Subcutaneous abdominal adipose tissue (tissue), 5 donors: ENCODE results near the gene THAP5.

Source experiments
- H3K27ac ChIP-seq: one replicate; pipeline ENCODE4 v1.7.0; 2013; ENCODE audit warnings: low read depth, mild to moderate bottlenecking, inconsistent platforms, low read length, moderate library complexity
- H3K27me3 ChIP-seq, 5 donors: one replicate each; pipeline ENCODE4 v1.7.0; 2013; ENCODE audit warnings: low read length in 5 of 5, inconsistent platforms in 1 of 5; ENCODE audit not compliant: control insufficient read depth in 5 of 5, insufficient read depth in 4 of 5
- H3K36me3 ChIP-seq, 5 donors: one replicate each; pipeline ENCODE4 v1.7.0; 2013; ENCODE audit warnings: low read length in 5 of 5; ENCODE audit not compliant: control insufficient read depth in 5 of 5, insufficient read depth in 5 of 5
- H3K4me1 ChIP-seq, 5 donors: one replicate each; pipeline ENCODE4 v1.7.0; 2013; ENCODE audit warnings: low read length in 5 of 5, mild to moderate bottlenecking in 3 of 5, moderate library complexity in 1 of 5; ENCODE audit not compliant: control insufficient read depth in 5 of 5, insufficient read depth in 5 of 5
- H3K4me3 ChIP-seq, 5 donors: one replicate each; pipeline ENCODE4 v1.7.0; 2013; ENCODE audit warnings: low read length in 5 of 5, low read depth in 1 of 5
- H3K9ac ChIP-seq, 5 donors: one replicate each; pipeline ENCODE4 v1.7.0; 2013; ENCODE audit warnings: low read length in 5 of 5, mild to moderate bottlenecking in 4 of 5, moderate library complexity in 3 of 5
- H3K9me3 ChIP-seq, 5 donors: one replicate each; pipeline ENCODE4 v1.7.0; 2013; ENCODE audit warnings: low read length in 5 of 5; ENCODE audit not compliant: control insufficient read depth in 5 of 5
- donor health status: healthy.
- donor health status: healthy.
- donor health status: healthy.
- donor health status: healthy.
- donor health status: healthy.

Gene THAP5

GRCh38 chr7:108585843-108586242, 16.3 kb upstream of the THAP5 start:
- Histone ChIP-seq H3K36me3 (no peaks in the 10 kb centered on the region), H3K9me3 (no peaks in the 10 kb centered on the region), H3K27ac (no peak overlapping the region), H3K9ac (no peak overlapping the region), H3K4me1 (peaks cover 0 to 10% (median 5%) of the 10 kb centered on the region in 5 donors), H3K4me3 (no peak overlapping the region), H3K27me3 (no peaks in the 10 kb centered on the region)

GRCh38 chr7:108584211-108584610, 14.7 kb upstream of the THAP5 start:
- peaks cover 0 to 10% (median 5%) of the 10 kb centered on the region in 5 donors for H3K4me1 ChIP-seq
- no peak overlapping the region for H3K9ac ChIP-seq
- H3K27ac ChIP-seq: no peak overlapping the region
- no peak overlapping the region for H3K4me3 ChIP-seq
- no peaks in the 10 kb centered on the region for H3K27me3 ChIP-seq
- peaks cover 0 to 8% (median 6%) of the 10 kb centered on the region in 5 donors for H3K36me3 ChIP-seq
- peaks cover 0 to 12% (median 5%) of the 10 kb centered on the region in 5 donors for H3K9me3 ChIP-seq

GRCh38 chr7:108581655-108582491, 12.4 kb upstream of the THAP5 start:
- Histone ChIP-seq H3K4me3 (no peak overlapping the region), H3K36me3 (peaks cover 0 to 13% (median 9%) of the 10 kb centered on the region in 5 donors), H3K27ac (no peak overlapping the region)

GRCh38 chr7:108580298-108580697, 10.8 kb upstream of the THAP5 start:
- Histone ChIP-seq H3K27me3 (no peaks in the 10 kb centered on the region), H3K9ac (no peak overlapping the region), H3K27ac (no peak overlapping the region), H3K9me3 (peaks cover 0 to 12% (median 5%) of the 10 kb centered on the region in 5 donors), H3K36me3 (peaks cover 4 to 14% (median 10%) of the 10 kb centered on the region in 5 donors), H3K4me3 (no peak overlapping the region), H3K4me1 (peaks cover 0 to 10% (median 5%) of the 10 kb centered on the region in 5 donors)

More at GRCh38 chr7:108581655-108582491, 12.4 kb upstream of the THAP5 start:
- H3K4me1 ChIP-seq: peaks cover 0 to 10% (median 5%) of the 10 kb centered on the region in 5 donors
- H3K27me3 ChIP-seq: no peaks in the 10 kb centered on the region
- H3K9ac ChIP-seq: no peak overlapping the region
- H3K9me3 ChIP-seq: peaks cover 0 to 12% (median 5%) of the 10 kb centered on the region in 5 donors

GRCh38 chr7:108578937-108579336, 9.4 kb upstream of the THAP5 start:
- peaks cover 4 to 20% (median 14%) of the 10 kb centered on the region in 5 donors for H3K36me3 ChIP-seq
- H3K9me3 ChIP-seq: peaks cover 0 to 12% (median 5%) of the 10 kb centered on the region in 5 donors
- H3K9ac ChIP-seq: no peak overlapping the region
- peaks cover 0 to 15% (median 7%) of the 10 kb centered on the region in 5 donors for H3K4me1 ChIP-seq
- H3K27ac ChIP-seq: no peak overlapping the region
- no peak overlapping the region for H3K4me3 ChIP-seq
- H3K27me3 ChIP-seq: no peaks in the 10 kb centered on the region

GRCh38 chr7:108576116-108576515, 6.6 kb upstream of the THAP5 start:
- Histone ChIP-seq H3K27ac (no peak overlapping the region), H3K9ac (no peak overlapping the region), H3K4me1 (peaks cover 0 to 18% (median 13%) of the 10 kb centered on the region in 5 donors), H3K27me3 (no peaks in the 10 kb centered on the region), H3K36me3 (peaks cover 4 to 32% (median 14%) of the 10 kb centered on the region in 5 donors), H3K9me3 (peaks cover 0 to 12% (median 5%) of the 10 kb centered on the region in 5 donors), H3K4me3 (no peak overlapping the region)

- no peak overlapping the region for H3K9ac ChIP-seq
- no peaks in the 10 kb centered on the region for H3K27me3 ChIP-seq
- H3K4me1 ChIP-seq: peaks cover 0 to 26% (median 18%) of the 10 kb centered on the region in 5 donors
- no peak overlapping the region for H3K4me3 ChIP-seq
- no peak overlapping the region for H3K27ac ChIP-seq
- peaks cover 4 to 32% (median 14%) of the 10 kb centered on the region in 5 donors for H3K36me3 ChIP-seq
- H3K9me3 ChIP-seq: peaks cover 0 to 9% (median 5%) of the 10 kb centered on the region in 5 donors
These were observed 5.7 kb upstream of the THAP5 start for GRCh38 chr7:108575156-108575555.

- Histone ChIP-seq H3K27ac (no peak overlapping the region), H3K36me3 (peaks cover 0 to 19% (median 5%) of the 10 kb centered on the region in 5 donors), H3K27me3 (no peaks in the 10 kb centered on the region), H3K9ac (no peak overlapping the region), H3K9me3 (no peaks in the 10 kb centered on the region), H3K4me1 (peaks cover 0 to 41% (median 30%) of the 10 kb centered on the region in 5 donors), H3K4me3 (no peak overlapping the region)
These were observed 3.0 kb upstream of the THAP5 start for GRCh38 chr7:108572480-108572879.

GRCh38 chr7:108570146-108570755, 745 bp upstream of the THAP5 start:
- Histone ChIP-seq H3K9ac (peak overlapping the region; percentile 78 to 98 (median 97)), H3K27me3 (no peaks in the 10 kb centered on the region), H3K4me1 (peaks cover 0 to 46% (median 30%) of the 10 kb centered on the region in 5 donors), H3K27ac (peak overlapping the region; percentile 100), H3K4me3 (peak overlapping the region; percentile 78 to 96 (median 92)), H3K36me3 (peaks cover 3 to 18% (median 4%) of the 10 kb centered on the region in 5 donors), H3K9me3 (no peaks in the 10 kb centered on the region)
